Measurements from ENCODE around the gene OPCML. TPM values are rescaled to one million over a fixed set of nuclear protein-coding genes. Genes with fewer than 3 reads are reported as not detected.

Gene OPCML
- total RNA-seq, 1 donor from 2014 or later = 1.2 TPM

- H3K4me3 Mint-ChIP-seq = peak overlapping the region; percentile 78
- H3K27ac Mint-ChIP-seq (ENCODE audit: unreplicated experiment) = peak overlapping the region; percentile 96
- H3K4me1 Mint-ChIP-seq = peaks cover 76% of the 10 kb centered on the region
- TF ChIP-seq, protein P1, sequence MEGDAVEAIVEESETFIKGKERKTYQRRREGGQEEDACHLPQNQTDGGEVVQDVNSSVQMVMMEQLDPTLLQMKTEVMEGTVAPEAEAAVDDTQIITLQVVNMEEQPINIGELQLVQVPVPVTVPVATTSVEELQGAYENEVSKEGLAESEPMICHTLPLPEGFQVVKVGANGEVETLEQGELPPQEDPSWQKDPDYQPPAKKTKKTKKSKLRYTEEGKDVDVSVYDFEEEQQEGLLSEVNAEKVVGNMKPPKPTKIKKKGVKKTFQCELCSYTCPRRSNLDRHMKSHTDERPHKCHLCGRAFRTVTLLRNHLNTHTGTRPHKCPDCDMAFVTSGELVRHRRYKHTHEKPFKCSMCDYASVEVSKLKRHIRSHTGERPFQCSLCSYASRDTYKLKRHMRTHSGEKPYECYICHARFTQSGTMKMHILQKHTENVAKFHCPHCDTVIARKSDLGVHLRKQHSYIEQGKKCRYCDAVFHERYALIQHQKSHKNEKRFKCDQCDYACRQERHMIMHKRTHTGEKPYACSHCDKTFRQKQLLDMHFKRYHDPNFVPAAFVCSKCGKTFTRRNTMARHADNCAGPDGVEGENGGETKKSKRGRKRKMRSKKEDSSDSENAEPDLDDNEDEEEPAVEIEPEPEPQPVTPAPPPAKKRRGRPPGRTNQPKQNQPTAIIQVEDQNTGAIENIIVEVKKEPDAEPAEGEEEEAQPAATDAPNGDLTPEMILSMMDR (conservative IDR thresholded peaks at IDR 0.05) = no peak
- no peaks in the 10 kb centered on the region for H3K36me3 Mint-ChIP-seq (ENCODE audit: low read depth)
- H3K9me3 Mint-ChIP-seq = peaks cover 2% of the 10 kb centered on the region
- no peaks in the 10 kb centered on the region for H3K27me3 Mint-ChIP-seq (ENCODE audit: low read depth)
- DNase-seq (ENCODE audit: low read depth, low spot score) = peak; percentile 66
Observed at GRCh38 chr11:133541021-133541719, 8.9 kb upstream of the OPCML start.

DNA sequence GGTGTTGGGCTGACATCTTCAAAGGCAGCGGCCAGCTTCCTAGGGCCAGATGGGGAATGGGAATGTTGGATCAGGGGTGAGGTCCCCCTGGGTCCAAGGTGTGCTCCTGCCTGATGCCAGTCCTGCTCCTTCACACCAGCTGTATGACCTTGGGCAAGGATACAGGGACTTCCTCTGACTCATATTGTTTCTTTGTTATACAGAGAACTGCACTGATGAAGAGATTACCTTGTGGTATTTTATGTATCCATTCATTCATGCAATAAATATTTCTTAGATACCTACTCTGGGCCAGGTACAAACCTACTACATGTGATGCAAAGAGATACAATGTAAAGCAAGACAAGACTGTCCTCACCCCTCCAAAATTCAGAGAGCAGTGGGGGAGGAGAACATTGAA is 3.9 kb upstream of the OPCML start:
- TF ChIP-seq, protein P1 (conservative IDR thresholded peaks at IDR 0.05) = no peak
- Mint-ChIP-seq H3K4me1 (peaks cover 60% of the 10 kb centered on the region), H3K36me3 (ENCODE audit: low read depth) (no peaks in the 10 kb centered on the region), H3K9me3 (peaks cover 2% of the 10 kb centered on the region), H3K27ac (ENCODE audit: unreplicated experiment) (no peak overlapping the region), H3K4me3 (no peak overlapping the region), H3K27me3 (ENCODE audit: low read depth) (peaks cover 24% of the 10 kb centered on the region)
- no peak for DNase-seq (ENCODE audit: low read depth, low spot score)

DNA sequence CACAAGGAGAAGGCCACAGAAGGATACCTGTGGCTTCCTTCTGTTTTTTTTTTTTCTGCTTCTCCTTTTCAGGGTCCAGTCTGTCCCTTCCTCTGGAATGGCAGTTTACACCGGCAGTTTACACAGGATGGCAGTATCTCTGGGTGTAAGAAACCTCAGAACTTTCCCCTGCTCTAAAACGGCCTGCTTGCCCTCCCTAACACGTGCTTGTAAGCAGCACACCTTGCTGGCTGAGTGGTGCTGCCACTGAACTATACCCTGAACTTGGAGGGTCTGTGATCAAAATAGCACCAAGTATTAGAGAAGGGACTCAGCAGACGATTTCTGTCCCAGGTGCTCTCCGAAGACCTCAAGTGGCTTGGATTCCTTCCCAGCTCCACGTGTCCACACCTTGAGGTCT is 904 bp upstream of the OPCML start:
- TF ChIP-seq, protein P1 (conservative IDR thresholded peaks at IDR 0.05) = no peak
- Mint-ChIP-seq H3K4me3 (no peak overlapping the region), H3K27me3 (ENCODE audit: low read depth) (peaks cover 52% of the 10 kb centered on the region), H3K27ac (ENCODE audit: unreplicated experiment) (no peak overlapping the region), H3K36me3 (ENCODE audit: low read depth) (no peaks in the 10 kb centered on the region), H3K4me1 (peaks cover 49% of the 10 kb centered on the region), H3K9me3 (no peaks in the 10 kb centered on the region)
- no peak for DNase-seq (ENCODE audit: low read depth, low spot score)

DNA sequence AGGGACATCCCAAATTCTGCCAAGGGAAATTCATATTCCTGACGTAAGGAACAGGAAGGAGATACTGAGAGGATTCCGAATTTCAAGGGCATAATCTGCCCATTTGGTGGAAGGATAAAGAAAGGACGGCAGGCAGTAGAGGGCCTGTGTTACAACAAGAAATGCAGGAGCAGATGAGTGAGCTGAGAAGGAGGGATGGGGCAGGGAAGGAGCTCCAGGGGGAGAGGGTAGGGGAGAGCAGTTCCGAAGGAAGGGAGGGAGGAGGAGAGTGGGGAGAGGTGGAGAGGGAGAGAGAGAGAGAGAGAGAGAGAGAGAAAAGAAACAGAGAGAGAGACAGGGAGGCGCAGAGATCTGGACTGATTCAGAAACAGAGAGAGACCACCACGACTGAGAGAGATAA is 843 bp downstream of the OPCML start:
- peaks cover 39% of the 10 kb centered on the region for H3K4me1 Mint-ChIP-seq
- no peaks in the 10 kb centered on the region for H3K9me3 Mint-ChIP-seq
- peak overlapping the region; percentile 66 for H3K4me3 Mint-ChIP-seq
- H3K27me3 Mint-ChIP-seq (ENCODE audit: low read depth) = peaks cover 53% of the 10 kb centered on the region
- TF ChIP-seq, protein P1 (conservative IDR thresholded peaks at IDR 0.05) = no peak
- no peak overlapping the region for H3K27ac Mint-ChIP-seq (ENCODE audit: unreplicated experiment)
- no peaks in the 10 kb centered on the region for H3K36me3 Mint-ChIP-seq (ENCODE audit: low read depth)
- no peak for DNase-seq (ENCODE audit: low read depth, low spot score)

GRCh38 chr11:133530501-133530835 is 1.8 kb downstream of the OPCML start:
- TF ChIP-seq, protein P1 (conservative IDR thresholded peaks at IDR 0.05) = no peak
- peaks cover 32% of the 10 kb centered on the region for H3K4me1 Mint-ChIP-seq
- H3K4me3 Mint-ChIP-seq = no peak overlapping the region
- H3K36me3 Mint-ChIP-seq (ENCODE audit: low read depth) = no peaks in the 10 kb centered on the region
- H3K27ac Mint-ChIP-seq (ENCODE audit: unreplicated experiment) = no peak overlapping the region
- DNase-seq (ENCODE audit: low read depth, low spot score) = no peak
- peaks cover 53% of the 10 kb centered on the region for H3K27me3 Mint-ChIP-seq (ENCODE audit: low read depth)
- no peaks in the 10 kb centered on the region for H3K9me3 Mint-ChIP-seq

Data from neural crest cell (in vitro differentiated cells).